LNCaP clone FGC (cell line): ENCODE measurements around the gene LZTR1.

Experiments used
- DNase-seq: peaks from one replicate; pipeline ENCODE4 v3.0.0-alpha.2; 2011; ENCODE audit warnings: low read depth
- H3K4me3 ChIP-seq: 2 replicates; pipeline ENCODE4 v1.5.1; 2011; ENCODE audit warnings: mild to moderate bottlenecking, low read depth, low read length, control low read depth
- TF ChIP-seq, protein P1 (sequence below): IDR thresholded peaks from 2 replicates; pipeline ENCODE4 v1.5.1; 2012; ENCODE audit warnings: mild to moderate bottlenecking; ENCODE audit not compliant: control insufficient read depth, insufficient read depth; ENCODE audit errors: extremely low read depth

Gene LZTR1

DNA sequence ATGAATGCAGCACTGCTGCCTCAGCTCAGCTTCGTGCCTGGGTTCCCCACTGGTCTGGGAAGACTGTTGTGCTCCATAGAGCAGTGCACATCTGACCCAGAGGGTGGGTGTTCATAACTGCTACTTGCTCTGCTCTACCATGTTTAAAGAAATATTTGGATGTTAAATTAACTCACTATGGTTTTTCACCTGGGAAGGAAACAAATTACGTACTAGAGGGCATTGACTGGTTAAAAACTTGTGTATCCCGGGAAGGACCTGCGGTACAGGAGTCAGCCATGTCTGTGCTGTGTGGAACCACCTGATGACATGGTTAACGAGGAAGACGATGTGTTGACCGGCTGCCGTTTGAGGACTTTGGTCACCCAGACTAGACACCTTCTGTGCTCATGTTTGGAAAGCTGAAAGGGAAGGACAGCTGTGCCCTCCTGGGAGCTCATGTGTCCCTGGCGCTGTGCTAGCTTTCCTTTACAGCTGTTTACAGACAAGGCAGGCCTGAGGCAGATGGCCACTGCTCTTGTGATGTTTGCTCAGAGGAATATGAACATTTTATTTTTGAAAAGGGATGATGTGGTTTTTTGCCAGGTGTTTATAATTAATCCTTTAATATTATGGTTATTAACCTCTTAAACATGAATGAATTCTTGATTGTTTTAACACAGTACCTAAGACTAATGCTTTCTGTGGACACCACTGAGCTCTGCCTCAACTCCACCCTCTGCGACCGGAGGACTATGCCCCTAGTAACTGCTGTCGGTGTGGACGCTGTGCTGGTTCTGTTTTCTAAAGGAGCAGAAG is 29.4 kb upstream of the LZTR1 start:
- TF ChIP-seq, protein P1, sequence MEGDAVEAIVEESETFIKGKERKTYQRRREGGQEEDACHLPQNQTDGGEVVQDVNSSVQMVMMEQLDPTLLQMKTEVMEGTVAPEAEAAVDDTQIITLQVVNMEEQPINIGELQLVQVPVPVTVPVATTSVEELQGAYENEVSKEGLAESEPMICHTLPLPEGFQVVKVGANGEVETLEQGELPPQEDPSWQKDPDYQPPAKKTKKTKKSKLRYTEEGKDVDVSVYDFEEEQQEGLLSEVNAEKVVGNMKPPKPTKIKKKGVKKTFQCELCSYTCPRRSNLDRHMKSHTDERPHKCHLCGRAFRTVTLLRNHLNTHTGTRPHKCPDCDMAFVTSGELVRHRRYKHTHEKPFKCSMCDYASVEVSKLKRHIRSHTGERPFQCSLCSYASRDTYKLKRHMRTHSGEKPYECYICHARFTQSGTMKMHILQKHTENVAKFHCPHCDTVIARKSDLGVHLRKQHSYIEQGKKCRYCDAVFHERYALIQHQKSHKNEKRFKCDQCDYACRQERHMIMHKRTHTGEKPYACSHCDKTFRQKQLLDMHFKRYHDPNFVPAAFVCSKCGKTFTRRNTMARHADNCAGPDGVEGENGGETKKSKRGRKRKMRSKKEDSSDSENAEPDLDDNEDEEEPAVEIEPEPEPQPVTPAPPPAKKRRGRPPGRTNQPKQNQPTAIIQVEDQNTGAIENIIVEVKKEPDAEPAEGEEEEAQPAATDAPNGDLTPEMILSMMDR, result no peak
- no peak overlapping the region for H3K4me3 ChIP-seq
- peak; percentile 19 for DNase-seq

DNA sequence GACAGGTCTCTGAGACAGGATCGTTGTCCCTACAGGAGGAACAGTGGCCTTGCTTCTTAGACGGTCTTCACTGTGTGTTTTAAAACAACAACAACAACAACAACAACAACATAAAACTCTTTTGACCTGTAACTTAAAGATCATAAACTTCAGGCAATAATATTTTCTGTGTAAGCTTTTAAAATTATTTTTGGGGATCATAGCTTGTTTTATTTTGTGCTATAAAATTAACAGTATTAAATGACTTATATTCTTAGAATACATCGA is 28.8 kb upstream of the LZTR1 start:
- DNase-seq, result no peak
- no peak overlapping the region for H3K4me3 ChIP-seq
- TF ChIP-seq, protein P1, result no peak

DNA sequence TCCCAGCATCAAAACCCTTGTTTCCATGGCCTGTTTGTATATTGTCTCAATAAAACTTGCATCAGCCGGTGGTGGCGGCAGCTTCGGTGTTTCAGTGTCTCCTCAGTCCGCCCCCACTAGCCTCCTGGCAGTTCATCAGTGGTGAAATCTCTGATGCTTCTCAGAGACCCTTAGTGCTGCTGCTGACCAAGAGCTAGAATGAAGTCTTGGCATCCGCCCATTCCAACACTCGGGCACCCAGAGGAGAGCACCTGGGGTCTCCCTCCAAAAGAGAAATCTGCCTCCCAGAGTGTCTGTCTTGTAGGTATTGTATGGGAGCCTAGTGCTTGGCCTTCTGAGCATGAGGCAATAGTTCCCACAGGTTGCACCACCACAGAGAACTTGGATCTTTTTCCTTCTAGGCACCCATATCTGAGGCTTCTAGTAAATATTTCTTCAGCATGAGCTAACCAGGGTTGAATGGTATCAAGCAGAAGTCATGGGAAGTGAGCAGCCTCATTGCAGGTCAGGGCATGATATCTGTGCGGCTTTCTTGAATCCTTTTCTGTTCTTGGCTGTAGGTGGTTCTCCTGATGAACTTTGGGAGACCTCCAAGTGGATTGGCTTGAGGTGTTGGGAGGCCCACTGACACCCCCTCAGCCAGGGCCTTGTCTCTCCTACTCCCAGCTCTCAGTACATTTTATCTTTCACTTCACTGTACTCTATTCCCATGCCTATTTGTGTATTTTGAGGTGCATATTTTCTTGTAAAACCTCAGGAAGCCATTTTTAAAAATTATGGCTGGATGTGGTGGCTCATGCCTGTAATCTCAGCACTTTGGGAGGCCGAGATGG is 28.2 kb upstream of the LZTR1 start:
- DNase-seq, result no peak
- TF ChIP-seq, protein P1, result no peak
- H3K4me3 ChIP-seq, result no peak overlapping the region

DNA sequence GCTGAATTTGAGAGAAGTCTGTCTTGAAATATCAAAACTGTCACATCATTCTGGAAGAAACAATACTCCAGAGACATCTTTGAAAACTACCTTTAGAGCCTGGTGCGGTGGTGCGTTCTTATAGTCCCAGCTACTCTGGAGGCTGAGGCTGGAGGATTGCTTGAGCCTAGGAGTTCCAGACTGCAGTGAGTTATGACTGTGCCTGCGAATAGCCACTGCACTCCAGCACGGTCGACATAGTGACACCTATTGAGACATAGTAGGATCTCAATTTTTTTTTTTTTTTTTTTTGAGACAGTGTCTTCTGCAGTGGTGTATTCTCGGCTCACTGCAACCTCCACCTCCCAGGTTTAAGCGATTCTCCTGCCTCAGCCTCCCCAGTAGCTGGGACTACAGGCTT is 26.5 kb upstream of the LZTR1 start:
- H3K4me3 ChIP-seq, result no peak overlapping the region
- TF ChIP-seq, protein P1, result no peak
- DNase-seq, result no peak

DNA sequence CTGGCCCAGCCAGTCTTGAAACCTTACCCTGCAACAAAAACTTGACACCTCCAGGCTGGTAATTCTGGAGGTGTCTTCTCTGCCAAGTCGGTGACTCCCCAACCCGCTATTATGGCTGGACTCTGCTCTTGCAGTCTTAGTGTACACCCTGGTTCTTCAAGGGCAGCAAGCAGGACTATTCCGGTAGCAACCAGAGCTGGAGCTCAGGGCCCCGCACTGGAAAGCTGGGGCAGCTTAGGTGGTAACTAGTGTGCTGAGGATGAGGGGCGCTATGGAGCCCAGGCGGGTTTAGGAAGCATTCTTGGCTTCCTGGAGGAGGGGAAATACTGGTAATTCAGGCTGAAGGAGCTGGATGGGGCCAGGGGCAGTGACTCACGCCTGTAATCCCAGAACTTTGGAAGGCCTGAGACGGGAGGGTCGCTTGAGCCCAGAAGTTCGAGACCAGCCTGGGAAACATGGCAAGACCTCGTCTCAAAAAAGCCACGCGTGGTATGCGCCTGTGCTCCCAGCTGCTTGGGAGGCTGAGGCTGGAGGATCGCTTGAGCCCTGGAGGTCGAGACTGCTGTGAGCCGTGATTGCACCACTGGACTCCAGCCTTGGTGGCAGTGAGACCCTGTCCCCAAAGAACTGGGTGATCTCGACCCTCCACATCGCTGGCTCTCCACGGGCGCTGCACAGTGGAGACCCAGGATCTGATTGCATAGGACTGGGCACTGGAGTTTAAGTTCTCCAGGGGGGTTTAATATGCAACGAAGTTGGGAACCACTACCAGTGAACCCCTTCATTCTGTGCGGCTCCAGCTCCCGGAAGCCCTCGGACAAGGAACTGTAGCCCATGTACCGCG is 25.6 kb upstream of the LZTR1 start:
- H3K4me3 ChIP-seq, result no peak overlapping the region
- no peak for DNase-seq
- TF ChIP-seq, protein P1, result no peak

DNA sequence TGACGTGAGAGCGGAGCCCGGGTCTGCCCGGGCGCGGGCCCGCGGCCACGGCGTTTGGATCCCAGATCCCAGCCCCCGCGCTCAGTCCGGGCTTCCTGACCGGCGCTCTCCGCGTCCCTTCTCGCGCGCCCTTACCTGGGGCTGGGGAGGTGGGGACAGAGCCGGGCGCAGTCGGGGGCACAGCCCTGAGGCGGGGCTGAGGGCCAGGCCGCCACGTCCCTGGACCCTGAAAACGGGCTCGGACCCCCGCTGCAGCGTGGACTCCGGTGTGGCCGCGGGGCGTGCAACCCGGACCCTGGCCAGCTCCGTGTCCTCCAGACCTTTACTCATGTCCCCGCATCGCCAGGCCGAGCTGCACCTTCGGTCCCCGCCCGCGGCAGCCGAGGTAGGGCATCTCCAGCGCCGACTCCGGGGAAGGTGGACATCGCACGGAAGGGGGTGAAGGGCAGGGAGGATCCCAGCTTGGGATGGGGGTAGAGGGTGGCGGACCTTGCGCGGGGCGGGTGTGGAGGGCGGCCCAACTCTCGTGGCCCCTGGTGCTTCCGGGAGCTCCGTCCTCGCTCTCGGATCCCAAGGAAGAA is 24.9 kb upstream of the LZTR1 start:
- no peak for DNase-seq
- no peak overlapping the region for H3K4me3 ChIP-seq
- TF ChIP-seq, protein P1, result no peak
